K562 (cell line): ENCODE measurements around the gene FAM53C. TPM values are rescaled to one million over a fixed set of nuclear protein-coding genes. Genes with fewer than 3 reads are reported as not detected.
A peak's percentile ranks its signal among the peaks of the same experiment; 100 is the strongest.

Experiments
- CSDE1 ChIP-seq, 2 experiments: fragments of 450-650 bp; IDR thresholded peaks; 2 replicates each; pipeline ENCODE4 v1.6.1; 2016; ENCODE audit warnings: mild to moderate bottlenecking in 1 of 2
- EP400 ChIP-seq: fragments of 450-650 bp; IDR thresholded peaks from 2 replicates; pipeline ENCODE4 v1.6.1; 2017; ENCODE audit warnings: antibody characterized with exemption, mild to moderate bottlenecking, moderate library complexity
- GTF2F1 ChIP-seq: IDR thresholded peaks from 2 replicates; pipeline ENCODE4 v1.6.1; 2011; ENCODE audit warnings: low read depth, low read length, improper control_type of control experiment
- KDM2B ChIP-seq: fragments of 250-450 bp; sonication (Bioruptor Pico); IDR thresholded peaks from 2 replicates; pipeline ENCODE4 v1.8.0; 2021; ENCODE audit warnings: mild to moderate bottlenecking, moderate library complexity
- NR3C1 ChIP-seq: sonication (generic); formaldehyde crosslinking; IDR thresholded peaks from 2 replicates; pipeline ENCODE4 v1.8.1; 2022; ENCODE audit warnings: missing genetic modification reagents
- PHTF2 ChIP-seq: fragments of 250-450 bp; sonication (Bioruptor Pico); IDR thresholded peaks from 2 replicates; pipeline ENCODE4 v1.5.0; 2021; ENCODE audit warnings: mild to moderate bottlenecking
- POLR2B ChIP-seq: fragments of 450-650 bp; IDR thresholded peaks from 2 replicates; pipeline ENCODE4 v1.6.1; 2018; ENCODE audit warnings: low read depth; ENCODE audit not compliant: partially characterized antibody
- PTBP1 ChIP-seq: fragments of 200-400 bp; formaldehyde crosslinking; IDR thresholded peaks from 2 replicates; pipeline ENCODE4 v1.6.1; 2017; ENCODE audit warnings: low read depth, low read length
- RBM25 ChIP-seq: fragments of 200-400 bp; formaldehyde crosslinking; IDR thresholded peaks from 2 replicates; pipeline ENCODE4 v1.6.1; 2018; ENCODE audit warnings: low read length, low read depth, moderate library complexity; ENCODE audit not compliant: severe bottlenecking
- TSC22D4 ChIP-seq: fragments of 450-650 bp; IDR thresholded peaks from 2 replicates; pipeline ENCODE4 v1.6.1; 2016; ENCODE audit warnings: missing genetic modification characterization, missing biosample characterization, control low read depth
- ZBTB1 ChIP-seq: sonication (generic); formaldehyde crosslinking; IDR thresholded peaks from 2 replicates; pipeline ENCODE4 v1.8.1; 2023; ENCODE audit warnings: missing genetic modification reagents, low read depth, mild to moderate bottlenecking, borderline replicate concordance
- ZFP91 ChIP-seq: sonication (generic); formaldehyde crosslinking; IDR thresholded peaks from 2 replicates; pipeline ENCODE4 v1.8.0; 2022; ENCODE audit warnings: mild to moderate bottlenecking, missing genetic modification reagents
- ZFPM2 ChIP-seq: fragments of 250-450 bp; sonication (Bioruptor Pico); IDR thresholded peaks from 2 replicates; pipeline ENCODE4 v1.5.1; 2022; ENCODE audit warnings: mild to moderate bottlenecking
- ZNF146 ChIP-seq: IDR thresholded peaks from one replicate; pipeline ENCODE4 v1.6.1; 2018; ENCODE audit warnings: missing compliant biosample characterization; ENCODE audit not compliant: unreplicated experiment
- ZNF175 ChIP-seq: fragments of 200-800 bp; sonication (Bioruptor generic); IDR thresholded peaks from 2 replicates; pipeline ENCODE4 v1.6.1; 2016; ENCODE audit warnings: low read depth, mild to moderate bottlenecking, missing genetic modification characterization, missing compliant biosample characterization
- ZNF263 ChIP-seq: sonication (generic); formaldehyde crosslinking; IDR thresholded peaks from 2 replicates; pipeline ENCODE4 v1.8.0; 2022; ENCODE audit warnings: mild to moderate bottlenecking, missing genetic modification reagents, borderline replicate concordance
- ZNF551 ChIP-seq: fragments of 250-450 bp; sonication (Bioruptor Pico); IDR thresholded peaks from 2 replicates; pipeline ENCODE4 v1.5.0; 2021; ENCODE audit warnings: mild to moderate bottlenecking, moderate library complexity
- polyA plus RNA-seq, 8 experiments: library from polyadenylated mRNA; depleted of rRNA in 4 of 8; stranded (reverse) in 5 of 8; unstranded in 3 of 8; fragments of >200 nt; fragmentation: Nextera tagmentation in 2 of 8; fragmentation: Illumina TruSeq in 1 of 8; extraction: Ambion mirVana in 2 of 8; extraction: Trizol in 1 of 8; gene quantifications; 2 replicates each; pipeline versions ENCODE4 v1.2.1 to v1.2.3, GENCODE V29; 2011 to 2014; ENCODE audit warnings: inconsistent platforms in 1 of 8, missing spikeins in 1 of 8
- total RNA-seq, 7 experiments: library from RNA; depleted of rRNA in 6 of 7; stranded (reverse); fragments of >200 nt in 6 of 7; fragmentation: Illumina TruSeq in 2 of 7; extraction: Trizol in 2 of 7; gene quantifications; 2 replicates each; pipeline versions ENCODE4 v1.2.1 to v1.2.3, GENCODE V29; 2011 to 2021; ENCODE audit warnings: low replicate concordance in 1 of 7
- TF ChIP-seq, protein P1 (sequence below): fragments of 450-650 bp; conservative IDR thresholded peaks from 2 replicates; pipeline ENCODE4 v1.6.1; 2016; ENCODE audit warnings: missing genetic modification characterization, low read depth, mild to moderate bottlenecking, control low read depth, missing compliant biosample characterization
- TF ChIP-seq, protein P2 (sequence below), 2 experiments: fragments of 200-800 bp in 1 of 2; sonication (Bioruptor generic) in 1 of 2; sonication (generic) in 1 of 2; formaldehyde crosslinking in 1 of 2; IDR thresholded peaks in 1 of 2; conservative IDR thresholded peaks in 1 of 2; 2 replicates each; pipeline versions ENCODE4 v1.5.0 to v1.6.1; 2016 to 2020; ENCODE audit warnings: missing compliant biosample characterization in 1 of 2, missing genetic modification characterization in 1 of 2, missing genetic modification reagents in 1 of 2

The FAM53C gene
- total and polyA plus RNA-seq, 9 of the 15 experiments (the other 6 are each of a cell fraction or from before 2014, with no cell fraction given) = 9.7 to 38.5 (median 25.2) TPM

DNA sequence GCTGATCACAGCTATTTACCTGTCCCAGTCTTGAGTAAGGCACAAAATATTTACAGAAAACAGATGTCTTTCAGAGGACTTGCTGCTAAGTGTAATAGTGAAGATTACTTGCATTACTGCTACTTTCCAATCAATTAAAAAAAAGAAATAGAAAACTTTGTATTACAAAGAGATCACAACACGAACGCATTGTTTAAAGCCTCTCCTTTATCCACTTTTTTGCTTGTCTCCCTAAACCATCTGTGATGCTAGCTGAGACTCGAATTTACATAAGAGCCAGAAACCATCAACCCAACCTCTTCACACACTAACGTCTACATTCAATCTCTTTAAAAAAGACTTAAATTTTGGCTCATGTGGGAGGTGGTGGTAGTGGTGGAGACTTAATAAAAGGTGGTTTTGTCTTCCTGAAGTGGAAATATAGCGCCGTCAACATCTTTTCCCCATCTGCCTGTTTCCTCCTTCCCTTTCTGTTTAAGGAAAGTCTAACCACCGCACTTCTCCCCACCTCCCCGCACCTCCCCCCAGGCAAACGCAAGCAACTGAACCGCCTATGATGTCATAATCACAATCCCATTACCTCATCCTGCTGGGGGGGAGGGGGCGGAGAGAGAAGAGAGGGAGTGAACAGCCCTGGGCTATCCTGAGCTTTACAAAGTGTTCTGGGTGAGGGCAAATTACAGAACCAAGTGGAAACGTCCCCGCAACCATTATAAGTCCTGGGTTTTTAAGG lies 948 bp upstream of the FAM53C start (continued):
- no peak for TF ChIP-seq ZBTB1 (CRISPR knock-in tag)
- no peak for TF ChIP-seq ZFP91 (CRISPR knock-in tag)
- no peak for TF ChIP-seq NR3C1
- no peak for TF ChIP-seq RBM25
- TF ChIP-seq CSDE1 (IDR thresholded peaks at IDR 0.05) = peak in 1 of 2 experiments; percentile 92; a peak in 2 of 4 replicates
- 0 out of 2 replicates have a peak, but pooled peaks have one; percentile 24 for TF ChIP-seq ZNF175 (CRISPR knock-in tag)
- no peak for TF ChIP-seq PTBP1
- TF ChIP-seq, protein P1, sequence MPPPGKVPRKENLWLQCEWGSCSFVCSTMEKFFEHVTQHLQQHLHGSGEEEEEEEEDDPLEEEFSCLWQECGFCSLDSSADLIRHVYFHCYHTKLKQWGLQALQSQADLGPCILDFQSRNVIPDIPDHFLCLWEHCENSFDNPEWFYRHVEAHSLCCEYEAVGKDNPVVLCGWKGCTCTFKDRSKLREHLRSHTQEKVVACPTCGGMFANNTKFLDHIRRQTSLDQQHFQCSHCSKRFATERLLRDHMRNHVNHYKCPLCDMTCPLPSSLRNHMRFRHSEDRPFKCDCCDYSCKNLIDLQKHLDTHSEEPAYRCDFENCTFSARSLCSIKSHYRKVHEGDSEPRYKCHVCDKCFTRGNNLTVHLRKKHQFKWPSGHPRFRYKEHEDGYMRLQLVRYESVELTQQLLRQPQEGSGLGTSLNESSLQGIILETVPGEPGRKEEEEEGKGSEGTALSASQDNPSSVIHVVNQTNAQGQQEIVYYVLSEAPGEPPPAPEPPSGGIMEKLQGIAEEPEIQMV (tag) = peak; percentile 36; the same call in 1 of the 2 replicates
- TF ChIP-seq PHTF2 (CRISPR knock-in tag) = no peak
- no peak for TF ChIP-seq TSC22D4 (tag)
- TF ChIP-seq KDM2B (CRISPR knock-in tag) = no peak
- no peak; the same call in 1 of the 2 replicates for TF ChIP-seq ZNF263
- TF ChIP-seq POLR2B = peak; percentile 68
- TF ChIP-seq ZFPM2 = no peak
- TF ChIP-seq EP400 = peak; percentile 90
- no peak for TF ChIP-seq GTF2F1
- no peak for TF ChIP-seq ZNF146
- no peak for TF ChIP-seq ZNF551 (CRISPR knock-in tag)
- TF ChIP-seq, protein P2, sequence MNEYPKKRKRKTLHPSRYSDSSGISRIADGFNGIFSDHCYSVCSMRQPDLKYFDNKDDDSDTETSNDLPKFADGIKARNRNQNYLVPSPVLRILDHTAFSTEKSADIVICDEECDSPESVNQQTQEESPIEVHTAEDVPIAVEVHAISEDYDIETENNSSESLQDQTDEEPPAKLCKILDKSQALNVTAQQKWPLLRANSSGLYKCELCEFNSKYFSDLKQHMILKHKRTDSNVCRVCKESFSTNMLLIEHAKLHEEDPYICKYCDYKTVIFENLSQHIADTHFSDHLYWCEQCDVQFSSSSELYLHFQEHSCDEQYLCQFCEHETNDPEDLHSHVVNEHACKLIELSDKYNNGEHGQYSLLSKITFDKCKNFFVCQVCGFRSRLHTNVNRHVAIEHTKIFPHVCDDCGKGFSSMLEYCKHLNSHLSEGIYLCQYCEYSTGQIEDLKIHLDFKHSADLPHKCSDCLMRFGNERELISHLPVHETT (CRISPR knock-in tag; conservative IDR thresholded peaks at IDR 0.05 in 1 of 2, IDR thresholded peaks at IDR 0.05 in 1 of 2) = no peak; a peak in 2 of 4 replicates
